ENCODE data around the gene CTSO.
"Not testable (repeated sequence)": the region's sequence is repeated elsewhere in the genome, so short reads cannot be mapped to it uniquely, and the experiment has no call there.

CTSO gene

GRCh38 chr4:155954118-155954685 lies 536 bp upstream of the CTSO start:
- no peak for DNase-seq

GRCh38 chr4:155952501-155952901 lies 1.2 kb downstream of the CTSO start:
- no peak for DNase-seq

GRCh38 chr4:155950461-155950860 lies 3.2 kb downstream of the CTSO start:
- DNase-seq: no peak

GRCh38 chr4:155948541-155948940 lies 5.1 kb downstream of the CTSO start:
- no peak for DNase-seq

GRCh38 chr4:155946486-155946885 lies 7.2 kb downstream of the CTSO start:
- no peak for DNase-seq

- no peak for DNase-seq
Measured at GRCh38 chr4:155944516-155944915, 9.2 kb downstream of the CTSO start.

GRCh38 chr4:155943605-155944291 lies 9.9 kb downstream of the CTSO start:
- DNase-seq: no peak

GRCh38 chr4:155941820-155942219 lies 11.8 kb downstream of the CTSO start:
- DNase-seq: no peak

GRCh38 chr4:155941085-155941790 lies 12.4 kb downstream of the CTSO start:
- no peak for DNase-seq

- no peak for DNase-seq
Measured at GRCh38 chr4:155935389-155935986, 18.2 kb downstream of the CTSO start.

- DNase-seq: not testable (repeated sequence)
Measured at GRCh38 chr4:155934634-155935033, 19.0 kb downstream of the CTSO start.

- no peak for DNase-seq
Measured at GRCh38 chr4:155931634-155932033, 22.0 kb downstream of the CTSO start.

GRCh38 chr4:155930330-155930729 lies 23.3 kb downstream of the CTSO start:
- DNase-seq: no peak

- no peak for DNase-seq
Measured at GRCh38 chr4:155929833-155930232, 23.8 kb downstream of the CTSO start.

GRCh38 chr4:155924637-155925036 lies 29.0 kb downstream of the CTSO start:
- DNase-seq: no peak

- no peak for DNase-seq
Measured at GRCh38 chr4:155921597-155921996, 32.1 kb downstream of the CTSO start.

GRCh38 chr4:155914782-155915181 lies 38.9 kb downstream of the CTSO start:
- DNase-seq: no peak

GRCh38 chr4:155911905-155912304 lies 41.8 kb downstream of the CTSO start:
- no peak for DNase-seq

- DNase-seq: no peak
Measured at GRCh38 chr4:155909615-155910226, 43.9 kb downstream of the CTSO start.

GRCh38 chr4:155908187-155909139 lies 45.2 kb downstream of the CTSO start:
- no peak for DNase-seq

GRCh38 chr4:155907556-155907955 lies 46.1 kb downstream of the CTSO start:
- DNase-seq: no peak

- peak; percentile 15 for DNase-seq
Measured at GRCh38 chr4:155906554-155907247, 47.0 kb downstream of the CTSO start.

Measured in NCI-H69 (cell line).